H1 (cell line): ENCODE data around the gene CLIP4. TPM values are rescaled to one million over a fixed set of nuclear protein-coding genes. Genes with fewer than 3 reads are reported as not detected.
A peak's percentile ranks its signal among the peaks of the same experiment; 100 is the strongest.

Experiments used
- CTCF ChIA-PET: fragments of 300-600 bp; sonication (Branson Sonifier 250); formaldehyde crosslinking; loops from one replicate; lab custom pipeline; 2021; ENCODE audit not compliant: partially characterized antibody; lab: Charles Lee
- POLR2A ChIA-PET: fragments of 300-600 bp; sonication (Branson Sonifier 250); formaldehyde crosslinking; loops from one replicate; lab custom pipeline; 2021; ENCODE audit warnings: inconsistent platforms; ENCODE audit not compliant: partially characterized antibody; lab: Charles Lee
- DNase-seq, 2 experiments: peaks; one replicate each; pipeline versions ENCODE4 v3.0.0 to v3.0.0-alpha.2; 2010 to 2022; ENCODE audit warnings: low spot score in 2 of 2, low read depth in 1 of 2, mixed read lengths in 1 of 2
- FAIRE-seq: peaks from 2 replicates; lab custom pipeline; 2011; peaks lifted over from hg19 to GRCh38; lab: Jason Lieb, UNC
- H2AFZ ChIP-seq: 2 replicates; pipeline ENCODE4 v1.8.1; 2012; ENCODE audit warnings: low read length, inconsistent platforms
- H2AK5ac ChIP-seq: 2 replicates; pipeline ENCODE4 v1.6.1; 2013; ENCODE audit warnings: low read depth, low read length
- H2BK120ac ChIP-seq: replicated peaks from 2 replicates; pipeline ENCODE3; 2013; ENCODE audit warnings: low read depth, low read length, inconsistent platforms
- H2BK12ac ChIP-seq: 2 replicates; pipeline ENCODE4 v1.6.1; 2013; ENCODE audit warnings: low read depth, low read length
- H2BK15ac ChIP-seq: 2 replicates; pipeline ENCODE4 v1.6.1; 2013; ENCODE audit warnings: low read length
- H2BK20ac ChIP-seq: 2 replicates; pipeline ENCODE4 v1.6.1; 2013; ENCODE audit warnings: low read length
- H2BK5ac ChIP-seq: 2 replicates; pipeline ENCODE4 v1.6.1; 2013; ENCODE audit warnings: low read depth, low read length
- H3K14ac ChIP-seq: 2 replicates; pipeline ENCODE4 v1.6.1; 2013; ENCODE audit warnings: inconsistent platforms; ENCODE audit not compliant: insufficient read length
- H3K18ac ChIP-seq: 2 replicates; pipeline ENCODE4 v1.6.1; 2013; ENCODE audit warnings: low read length; ENCODE audit errors: extremely low read depth
- H3K23ac ChIP-seq: 2 replicates; pipeline ENCODE4 v1.6.1; 2013; ENCODE audit warnings: inconsistent platforms; ENCODE audit not compliant: insufficient read length
- H3K23me2 ChIP-seq: 2 replicates; pipeline ENCODE4 v1.6.1; 2013; ENCODE audit warnings: low read depth, low read length
- H3K27ac ChIP-seq: 2 replicates; pipeline ENCODE4 v1.6.1; 2011; ENCODE audit warnings: low read depth, low read length, inconsistent platforms
- H3K27me3 ChIP-seq, 4 experiments: replicated peaks in 1 of 4; 1 replicate in 1 of 4; 2 replicates in 3 of 4; pipeline versions ENCODE4 v1.6.1 to v1.8.1; 2011 to 2013; ENCODE audit warnings: low read length in 3 of 4, mild to moderate bottlenecking in 3 of 4, inconsistent platforms in 2 of 4, mixed read lengths in 2 of 4, moderate library complexity in 1 of 4; ENCODE audit not compliant: control insufficient read depth in 3 of 4, insufficient read depth in 3 of 4; ENCODE audit errors: extremely low read depth in 1 of 4
- H3K36me3 ChIP-seq, 4 experiments: 2 replicates each; pipeline versions ENCODE4 v1.6.1 to v1.8.1; 2011 to 2013; ENCODE audit warnings: mild to moderate bottlenecking in 4 of 4, low read length in 3 of 4, moderate library complexity in 2 of 4, control low read depth in 1 of 4, inconsistent platforms in 1 of 4; ENCODE audit not compliant: insufficient read depth in 4 of 4, control insufficient read depth in 2 of 4
- H3K4ac ChIP-seq: replicated peaks from 2 replicates; pipeline ENCODE3; 2013; ENCODE audit warnings: low read length, low read depth, mixed read lengths, inconsistent platforms; ENCODE audit not compliant: insufficient read length
- H3K4me1 ChIP-seq, 4 experiments: replicated peaks in 1 of 4; 1 replicate in 1 of 4; 2 replicates in 3 of 4; pipeline versions ENCODE4 v1.6.1 to v1.8.1; 2011 to 2013; ENCODE audit warnings: low read length in 3 of 4, inconsistent platforms in 2 of 4, mixed read lengths in 1 of 4; ENCODE audit not compliant: insufficient read depth in 4 of 4, control insufficient read depth in 3 of 4
- H3K4me2 ChIP-seq, 2 experiments: 2 replicates each; pipeline versions ENCODE4 v1.6.1 to v1.8.1; 2011 to 2013; ENCODE audit warnings: low read depth in 2 of 2, low read length in 2 of 2, control low read depth in 1 of 2, inconsistent platforms in 1 of 2, mild to moderate bottlenecking in 1 of 2; ENCODE audit not compliant: insufficient read depth in 1 of 2
- H3K4me3 ChIP-seq, 4 experiments: fragments of 200-600, 300-600 bp in 1 of 4; sonication (generic), shearing (Covaris generic), sonication (Bioruptor Twin) in 1 of 4; 2 replicates each; pipeline versions ENCODE4 v1.5.1 to v1.8.1; 2011 to 2016; ENCODE audit warnings: low read length in 4 of 4, low read depth in 3 of 4, control low read depth in 2 of 4, inconsistent platforms in 2 of 4, mild to moderate bottlenecking in 2 of 4, mixed read lengths in 1 of 4, moderate library complexity in 1 of 4; ENCODE audit not compliant: insufficient read depth in 2 of 4; ENCODE audit errors: extremely low read depth in 1 of 4
- H3K56ac ChIP-seq: replicated peaks from 2 replicates; pipeline ENCODE3; 2013; ENCODE audit warnings: low read depth, mild to moderate bottlenecking, mixed read lengths, low read length, inconsistent platforms; ENCODE audit not compliant: insufficient read length
- H3K79me1 ChIP-seq: 2 replicates; pipeline ENCODE4 v1.6.1; 2013; ENCODE audit warnings: low read depth, low read length, control low read depth
- H3K79me2 ChIP-seq, 2 experiments: 2 replicates each; pipeline versions ENCODE4 v1.6.1 to v1.8.1; 2012 to 2013; ENCODE audit warnings: low read length in 2 of 2, mild to moderate bottlenecking in 2 of 2, inconsistent platforms in 1 of 2; ENCODE audit not compliant: insufficient read depth in 2 of 2, control insufficient read depth in 1 of 2
- H3K9ac ChIP-seq, 4 experiments: replicated peaks in 1 of 4; 1 replicate in 1 of 4; 2 replicates in 3 of 4; pipeline versions ENCODE4 v1.6.1 to v1.8.1; 2011 to 2013; ENCODE audit warnings: low read depth in 3 of 4, low read length in 3 of 4, control low read depth in 2 of 4, mild to moderate bottlenecking in 2 of 4, moderate library complexity in 2 of 4, inconsistent platforms in 1 of 4; ENCODE audit errors: extremely low read depth in 1 of 4
- H3K9me3 ChIP-seq, 2 experiments: 2 replicates each; pipeline versions ENCODE4 v1.6.1 to v1.8.1; 2012 to 2013; ENCODE audit warnings: mild to moderate bottlenecking in 2 of 2, moderate library complexity in 2 of 2, control low read depth in 1 of 2, inconsistent platforms in 1 of 2, low read depth in 1 of 2, low read length in 1 of 2, mixed read lengths in 1 of 2; ENCODE audit not compliant: insufficient read depth in 2 of 2
- H4K20me1 ChIP-seq, 2 experiments: replicated peaks in 1 of 2; 2 replicates each; pipeline versions ENCODE3 to v1.8.1; 2011 to 2013; ENCODE audit warnings: inconsistent platforms in 2 of 2, low read length in 2 of 2, mild to moderate bottlenecking in 1 of 2; ENCODE audit not compliant: insufficient read depth in 2 of 2, control insufficient read depth in 1 of 2
- H4K5ac ChIP-seq: 2 replicates; pipeline ENCODE4 v1.6.1; 2013; ENCODE audit warnings: low read length, low read depth, mixed read lengths, inconsistent platforms; ENCODE audit not compliant: insufficient read length
- H4K8ac ChIP-seq: 2 replicates; pipeline ENCODE4 v1.8.0; 2013; ENCODE audit warnings: mild to moderate bottlenecking, moderate library complexity, low read length, inconsistent platforms; ENCODE audit not compliant: insufficient read depth; ENCODE audit errors: extremely low read depth
- H4K91ac ChIP-seq: replicated peaks from 2 replicates; pipeline ENCODE3; 2013; ENCODE audit warnings: low read length, mixed read lengths, inconsistent platforms; ENCODE audit not compliant: insufficient read length
- WGBS, 2 experiments: shearing (Covaris generic) in 1 of 2; methylation state at CpG; one replicate each; pipeline versions ENCODE4 v1.1.6 to v1.1.7; 2013 to 2015; ENCODE audit warnings: low lambda C conversion rate in 2 of 2, mixed read lengths in 2 of 2, inconsistent platforms in 1 of 2, low coverage in 1 of 2, missing lambda C conversion rate in 1 of 2; ENCODE audit not compliant: insufficient replicate concordance in 2 of 2, insufficient coverage in 1 of 2, insufficient read length in 1 of 2; ENCODE audit errors: extremely low coverage in 1 of 2, missing lambda C conversion rate in 1 of 2; 5-methylcytosine and 5-hydroxymethylcytosine counted together
- polyA plus RNA-seq, 7 experiments: library from polyadenylated mRNA; depleted of rRNA in 3 of 7; stranded (reverse) in 5 of 7; unstranded in 2 of 7; fragments of >200 nt in 5 of 7; fragments of 200-250 nt in 2 of 7; gene quantifications; 1 replicate in 5 of 7; 2 replicates in 1 of 7; 4 replicates in 1 of 7; pipeline versions ENCODE4 v1.2.1 to v1.2.3, GENCODE V29; 2011 to 2013; ENCODE audit warnings: missing spikeins in 2 of 7, mixed read lengths in 2 of 7
- total RNA-seq: library from RNA; stranded (reverse); fragmentation: NEBNext Ultra II Directional; extraction: Animal tissue kit (Norgen Biotek cat#: 25700); gene quantifications from 2 replicates; pipeline ENCODE4 v1.2.1, GENCODE V29; 2021

Gene CLIP4
- total and polyA plus RNA-seq, 2 of the 8 experiments (the other 6 are each of a cell fraction or from before 2014, with no cell fraction given), result 0.08 to 0.09 TPM

DNA sequence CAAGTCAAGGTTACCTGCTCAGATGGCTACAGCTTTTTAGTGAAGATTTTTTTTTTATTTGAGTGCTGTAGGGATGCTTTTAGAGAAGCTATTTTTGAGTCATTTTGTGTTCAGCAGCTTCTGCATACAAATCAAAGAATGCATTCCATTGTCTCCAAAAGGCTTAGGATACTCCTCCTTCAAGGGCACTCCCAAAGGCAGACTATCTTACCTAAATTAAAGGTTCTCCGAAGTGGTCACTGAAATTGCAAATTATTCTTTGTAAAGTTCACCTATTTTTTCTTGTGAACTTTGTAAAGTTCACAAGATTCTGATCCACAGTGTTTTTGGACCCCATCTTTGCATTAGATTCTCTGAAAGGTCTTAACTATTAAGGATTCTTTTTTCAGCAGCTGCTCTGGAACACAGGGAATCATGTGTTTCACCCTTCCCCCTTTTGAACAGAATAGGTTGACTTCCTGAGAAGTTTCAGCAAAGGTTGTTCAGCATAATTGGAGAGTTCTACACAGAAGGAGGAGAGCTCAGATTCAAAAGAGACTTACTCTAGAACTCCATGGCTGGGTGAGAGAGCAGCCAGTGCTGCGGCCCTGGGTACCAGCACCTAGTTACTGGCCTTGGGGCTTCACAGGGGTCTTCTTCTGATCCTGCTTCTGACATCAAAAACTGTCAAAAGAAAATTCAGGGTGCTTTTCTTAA is 14.5 kb downstream of the CLIP4 start:
- H2BK20ac ChIP-seq, result no peak overlapping the region
- no peak overlapping the region for H2BK15ac ChIP-seq
- H3K9me3 ChIP-seq, result no peaks in the 10 kb centered on the region
- H3K56ac ChIP-seq, result no peak overlapping the region
- peaks cover 0 to 2% (median under 1%) of the 10 kb centered on the region in 4 experiments; a peak in 3 of 7 replicates for H3K4me1 ChIP-seq
- H4K20me1 ChIP-seq, result no peaks in the 10 kb centered on the region
- H2AFZ ChIP-seq, result peak overlapping the region; percentile 59
- no peaks in the 10 kb centered on the region for H3K23me2 ChIP-seq
- DNase-seq (no peak), FAIRE-seq (no peak)
- no peaks in the 10 kb centered on the region for H3K36me3 ChIP-seq
- no peak overlapping the region for H3K4me2 ChIP-seq
- H3K4me3 ChIP-seq, result no peak overlapping the region
- H2BK120ac ChIP-seq, result no peak overlapping the region
- CTCF ChIA-PET, result interaction anchor here (0.6 to 0.8 kb wide), 2 partner anchors 9 to 24 kb away, joined by 3 to 5 read pairs; no protein-coding TSS in a partner anchor
- H3K14ac ChIP-seq, result no peak overlapping the region
- H4K5ac ChIP-seq, result no peak overlapping the region
- no peak overlapping the region for H3K23ac ChIP-seq
- H3K79me1 ChIP-seq, result no peaks in the 10 kb centered on the region
- no peak overlapping the region for H2BK5ac ChIP-seq
- POLR2A ChIA-PET, result no interaction called here
- no peak overlapping the region for H4K8ac ChIP-seq
- H2AK5ac ChIP-seq, result no peak overlapping the region
- H3K79me2 ChIP-seq, result no peaks in the 10 kb centered on the region
- no peak overlapping the region for H3K9ac ChIP-seq
- H3K4ac ChIP-seq, result no peak overlapping the region
- H3K18ac ChIP-seq, result no peak overlapping the region
- no peaks in the 10 kb centered on the region for H3K27me3 ChIP-seq
- H3K27ac ChIP-seq, result no peak overlapping the region
- H2BK12ac ChIP-seq, result no peak overlapping the region
- 84% methylated on average over 2 of the region's 2 CpGs; no CpG with 5 or more reads in 1 of the 2 experiments for WGBS, 2 experiments
- H4K91ac ChIP-seq, result no peak overlapping the region
